WTC11 (cell line): ENCODE results near the gene DHX38. TPM values are rescaled to one million over a fixed set of nuclear protein-coding genes. Genes with fewer than 3 reads are reported as not detected.

Experiments
- ATAC-seq: fragments of 200-7000 bp; cut with Tn5 transposase; 2 replicates; pipeline ENCODE4 v1.10.0; 2021; ENCODE audit warnings: mild to moderate bottlenecking, moderate library complexity
- CTCF ChIA-PET: fragments of 300-600 bp; sonication (Branson Sonifier 250); formaldehyde crosslinking; loops from one replicate; lab custom pipeline; 2021; ENCODE audit warnings: antibody characterized with exemption; lab: Charles Lee
- POLR2A ChIA-PET: fragments of 350-600 bp; sonication (Branson Sonifier 250); formaldehyde crosslinking; loops from one replicate; lab custom pipeline; 2021; ENCODE audit warnings: antibody characterized with exemption; lab: Charles Lee
- DNase-seq: peaks from one replicate; pipeline ENCODE4 v3.0.0; 2021; ENCODE audit warnings: low spot score
- H3K27ac Mint-ChIP-seq: 2 replicates; pipeline ENCODE4 v1.8.0; 2021; ENCODE audit warnings: mixed read lengths
- H3K27me3 Mint-ChIP-seq: 2 replicates; pipeline ENCODE4 v1.8.0; 2021; ENCODE audit warnings: low read depth, mild to moderate bottlenecking, moderate library complexity, mixed read lengths
- H3K36me3 Mint-ChIP-seq: 2 replicates; pipeline ENCODE4 v1.8.0; 2021; ENCODE audit warnings: mixed read lengths
- H3K4me1 Mint-ChIP-seq: 2 replicates; pipeline ENCODE4 v1.8.0; 2022; ENCODE audit warnings: mixed read lengths
- H3K4me3 Mint-ChIP-seq: 2 replicates; pipeline ENCODE4 v1.8.0; 2021; ENCODE audit warnings: mild to moderate bottlenecking, moderate library complexity, mixed read lengths
- H3K9me3 Mint-ChIP-seq: 2 replicates; pipeline ENCODE4 v1.8.0; 2021; ENCODE audit warnings: mixed read lengths
- ATF1 ChIP-seq: sonication (generic); formaldehyde crosslinking; IDR thresholded peaks from 2 replicates; pipeline ENCODE4 v1.8.1; 2023; ENCODE audit warnings: mild to moderate bottlenecking, moderate library complexity, missing genetic modification reagents
- ATF3 ChIP-seq: sonication (generic); formaldehyde crosslinking; conservative IDR thresholded peaks from 2 replicates; pipeline ENCODE4 v1.8.1; 2022; ENCODE audit warnings: mild to moderate bottlenecking, missing genetic modification reagents
- ATF6 ChIP-seq: sonication (generic); formaldehyde crosslinking; IDR thresholded peaks from 2 replicates; pipeline ENCODE4 v1.8.1; 2023; ENCODE audit warnings: mild to moderate bottlenecking, missing genetic modification reagents
- CTCF ChIP-seq: fragments of 200-600 bp; IDR thresholded peaks from 2 replicates; pipeline ENCODE4 v1.8.0; 2022; ENCODE audit warnings: antibody characterized with exemption
- ELF4 ChIP-seq: sonication (generic); formaldehyde crosslinking; IDR thresholded peaks from 2 replicates; pipeline ENCODE4 v1.8.1; 2022; ENCODE audit warnings: low read depth, mild to moderate bottlenecking, moderate library complexity, missing genetic modification reagents
- ETV6 ChIP-seq: sonication (generic); formaldehyde crosslinking; IDR thresholded peaks from 2 replicates; pipeline ENCODE4 v1.8.1; 2022; ENCODE audit warnings: mild to moderate bottlenecking, missing genetic modification reagents
- FOXJ3 ChIP-seq: sonication (generic); formaldehyde crosslinking; IDR thresholded peaks from 2 replicates; pipeline ENCODE4 v1.9.0; 2021; ENCODE audit warnings: missing genetic modification reagents, mild to moderate bottlenecking, borderline replicate concordance
- GABPB1 ChIP-seq: sonication (generic); formaldehyde crosslinking; IDR thresholded peaks from 2 replicates; pipeline ENCODE4 v1.8.1; 2023; ENCODE audit warnings: mild to moderate bottlenecking, missing genetic modification reagents
- GRHL2 ChIP-seq: fragments of 250-450 bp; sonication (Bioruptor Pico); IDR thresholded peaks from 2 replicates; pipeline ENCODE4 v1.8.0; 2022; ENCODE audit warnings: mild to moderate bottlenecking, moderate library complexity; ENCODE audit not compliant: insufficient replicate concordance, severe bottlenecking
- MYBL2 ChIP-seq: sonication (generic); formaldehyde crosslinking; IDR thresholded peaks from 2 replicates; pipeline ENCODE4 v1.8.1; 2023; ENCODE audit warnings: mild to moderate bottlenecking, moderate library complexity, missing genetic modification reagents
- NFYB ChIP-seq: sonication (generic); formaldehyde crosslinking; conservative IDR thresholded peaks from 2 replicates; pipeline ENCODE4 v1.8.0; 2022; ENCODE audit warnings: low read depth, missing genetic modification reagents
- PREB ChIP-seq: sonication (generic); formaldehyde crosslinking; IDR thresholded peaks from 2 replicates; pipeline ENCODE4 v1.8.1; 2022; ENCODE audit warnings: mild to moderate bottlenecking, missing genetic modification reagents, moderate library complexity, borderline replicate concordance
- PRRX2 ChIP-seq: fragments of 250-450 bp; sonication (Bioruptor Pico); IDR thresholded peaks from 2 replicates; pipeline ENCODE4 v1.8.0; 2021; ENCODE audit warnings: mild to moderate bottlenecking
- TCF7 ChIP-seq: sonication (generic); formaldehyde crosslinking; IDR thresholded peaks from 2 replicates; pipeline ENCODE4 v1.8.0; 2022; ENCODE audit warnings: mild to moderate bottlenecking, low read depth, missing genetic modification reagents, moderate library complexity
- ZNF121 ChIP-seq: sonication (generic); formaldehyde crosslinking; IDR thresholded peaks from 2 replicates; pipeline ENCODE4 v1.8.0; 2023; ENCODE audit warnings: missing genetic modification reagents
- ZNF263 ChIP-seq: sonication (generic); formaldehyde crosslinking; IDR thresholded peaks from 2 replicates; pipeline ENCODE4 v1.8.1; 2022; ENCODE audit warnings: low read depth, mild to moderate bottlenecking, moderate library complexity, missing genetic modification reagents
- ZNF281 ChIP-seq: sonication (generic); formaldehyde crosslinking; IDR thresholded peaks from 2 replicates; pipeline ENCODE4 v1.8.0; 2023; ENCODE audit warnings: mild to moderate bottlenecking, missing genetic modification reagents
- total RNA-seq: library from RNA; stranded (reverse); gene quantifications from 3 replicates; pipeline ENCODE4 v1.2.3, GENCODE V29; 2021

DHX38 gene
- total RNA-seq, 1 experiment from 2014 or later: 91.7 TPM

- H3K4me1 Mint-ChIP-seq: no peaks in the 10 kb centered on the region
- TF ChIP-seq ZNF121: no peak
- TF ChIP-seq PRRX2 (CRISPR knock-in tag): no peak
- no peak for TF ChIP-seq GRHL2 (CRISPR knock-in tag)
- TF ChIP-seq ETV6: no peak
- no peak for TF ChIP-seq CTCF
- no peak for TF ChIP-seq ATF6
- TF ChIP-seq ELF4 (CRISPR knock-in tag): no peak
- no peak for TF ChIP-seq PREB (CRISPR knock-in tag)
- no peak for TF ChIP-seq ATF1 (CRISPR knock-in tag)
- no peak for TF ChIP-seq GABPB1 (CRISPR knock-in tag)
- TF ChIP-seq FOXJ3 (CRISPR knock-in tag): no peak
- no peak for TF ChIP-seq ZNF281 (CRISPR knock-in tag)
- TF ChIP-seq ZNF263 (CRISPR knock-in tag): no peak
- TF ChIP-seq MYBL2: no peak
- no peak for TF ChIP-seq NFYB
- no peaks in the 10 kb centered on the region; the same call in 1 of the 2 replicates for H3K27me3 Mint-ChIP-seq
- ATAC-seq (no peak), DNase-seq (no peak)
- H3K27ac Mint-ChIP-seq: no peak overlapping the region
- no peaks in the 10 kb centered on the region for H3K9me3 Mint-ChIP-seq
- ChIA-PET CTCF (no interaction called here), POLR2A (no interaction called here)
- H3K4me3 Mint-ChIP-seq: no peak overlapping the region
- peaks cover 67% of the 10 kb centered on the region for H3K36me3 Mint-ChIP-seq
These were observed 16.4 kb downstream of the DHX38 start for GRCh38 chr16:72109966-72110530.

GRCh38 chr16:72110662-72111615 lies 17.3 kb downstream of the DHX38 start:
- Mint-ChIP-seq H3K27ac (no peak overlapping the region), H3K4me3 (no peak overlapping the region), H3K4me1 (no peaks in the 10 kb centered on the region), H3K27me3 (no peaks in the 10 kb centered on the region), H3K36me3 (peaks cover 58% of the 10 kb centered on the region), H3K9me3 (no peaks in the 10 kb centered on the region)
- CTCF ChIA-PET: interaction anchor here (1.4 kb wide), 1 partner anchor 14 kb away, joined by 3 read pairs; no protein-coding TSS in a partner anchor
- no peak for TF ChIP-seq TCF7
- TF ChIP-seq ATF3: no peak
- no peak for TF ChIP-seq ZNF281 (CRISPR knock-in tag)
- TF ChIP-seq ATF6: no peak
- ATAC-seq: no peak
- POLR2A ChIA-PET: no interaction called here
- DNase-seq: no peak
